ENCODE measurements around the gene RASGRP2. TPM values are rescaled to one million over a fixed set of nuclear protein-coding genes. Genes with fewer than 3 reads are reported as not detected.

Gene RASGRP2
- polyA plus RNA-seq, 3 donors from 2014 or later = 142 to 165 (median 154) TPM

GRCh38 chr11:64758330-64759079 lies 14.6 kb upstream of the RASGRP2 start:
- peak overlapping the region in 1 of 5 donors; percentile 21 for H3K4me3 Mint-ChIP-seq
- no peaks in the 10 kb centered on the region for H3K9me3 Mint-ChIP-seq
- H3K36me3 Mint-ChIP-seq = peaks cover 3 to 7% (median 7%) of the 10 kb centered on the region in 3 donors
- peaks cover 58 to 60% of the 10 kb centered on the region in 2 donors for H3K4me1 Mint-ChIP-seq
- peaks cover 9 to 19% (median 15%) of the 10 kb centered on the region in 3 donors for H3K27me3 Mint-ChIP-seq (ENCODE audit: low read depth in 3 of 3)
- no peak for DNase-seq
- H3K27ac Mint-ChIP-seq = peak overlapping the region in 5 of 6 donors; percentile 45 to 94 (median 64)

DNA sequence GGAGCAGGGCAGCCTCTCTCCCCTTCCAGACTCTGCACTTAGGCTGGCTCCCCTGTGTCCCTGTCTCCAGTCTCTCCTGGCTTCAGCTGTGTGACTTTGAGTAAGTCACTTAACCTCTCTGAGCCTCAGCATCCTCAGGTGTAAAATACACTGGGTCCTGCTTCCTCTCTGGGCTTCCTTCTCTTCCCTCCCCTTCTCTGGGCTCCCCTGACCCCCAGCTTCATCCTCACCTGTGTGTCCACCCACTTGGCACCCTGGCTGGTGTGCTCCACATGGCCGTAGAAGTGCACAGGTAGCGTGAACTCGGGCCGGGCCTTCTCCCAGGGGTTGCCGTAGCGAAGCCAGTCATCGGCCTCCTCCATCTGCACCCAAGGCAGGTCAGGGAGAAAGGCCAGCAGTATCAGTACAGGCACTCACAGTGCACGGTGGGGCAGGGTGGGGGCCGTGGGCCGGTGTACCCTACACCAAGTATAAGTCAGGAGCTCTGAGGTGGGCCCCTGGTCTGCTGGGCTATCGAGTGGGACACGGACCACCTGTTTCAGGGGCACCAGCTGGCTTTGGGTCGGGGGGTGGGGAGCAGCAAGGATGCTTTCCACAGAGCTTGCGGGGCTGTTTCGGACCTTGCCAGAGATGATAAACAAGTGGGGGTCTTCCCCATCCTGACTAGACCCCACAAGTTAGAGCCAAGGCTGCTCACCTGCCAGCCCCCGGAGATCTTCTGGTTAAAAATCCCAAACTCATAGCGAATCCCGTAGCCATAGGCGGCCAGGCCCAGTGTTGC lies 13.8 kb upstream of the RASGRP2 start:
- H3K27me3 Mint-ChIP-seq (ENCODE audit: low read depth in 3 of 3) = peaks cover 10 to 18% (median 12%) of the 10 kb centered on the region in 3 donors
- H3K9me3 Mint-ChIP-seq = no peaks in the 10 kb centered on the region
- H3K4me3 Mint-ChIP-seq = no peak overlapping the region
- no peak for DNase-seq
- peaks cover 50 to 58% of the 10 kb centered on the region in 2 donors for H3K4me1 Mint-ChIP-seq
- H3K27ac Mint-ChIP-seq = peak overlapping the region in 3 of 6 donors; percentile 35 to 65 (median 62)
- H3K36me3 Mint-ChIP-seq = peaks cover 3 to 7% (median 7%) of the 10 kb centered on the region in 3 donors

DNA sequence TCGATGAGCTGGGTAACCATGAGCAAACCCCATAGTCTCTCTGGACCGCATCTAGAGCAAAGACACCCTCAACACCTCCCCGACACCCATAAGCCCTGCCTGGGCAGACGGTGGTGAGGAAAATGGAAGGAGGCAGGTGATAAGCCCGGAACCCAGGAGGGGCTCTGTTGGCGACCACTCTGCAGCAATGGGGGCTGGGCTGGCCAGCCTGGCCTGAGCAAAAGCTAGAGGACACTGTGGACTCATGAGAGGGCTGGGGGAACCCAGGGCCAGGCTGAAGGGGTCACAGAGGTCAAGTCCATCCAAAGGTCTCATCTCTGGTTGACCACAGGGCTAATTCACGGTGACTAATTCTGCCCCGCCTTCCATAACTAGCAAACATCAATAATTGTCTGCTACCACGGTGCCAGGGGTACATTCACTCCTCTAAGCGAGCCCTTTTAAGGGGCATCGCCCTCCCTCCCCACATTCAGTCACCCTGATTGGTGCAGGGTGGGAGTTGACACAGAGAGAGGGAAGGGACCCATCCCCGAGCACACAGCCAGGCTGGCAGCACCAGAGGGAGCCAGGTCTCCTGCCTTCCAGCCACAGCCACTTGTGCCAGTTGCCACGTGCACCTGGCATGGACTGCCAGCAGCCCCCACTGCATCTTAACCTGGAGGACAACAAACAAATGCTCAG lies 11.9 kb upstream of the RASGRP2 start:
- peaks cover 46 to 52% of the 10 kb centered on the region in 2 donors for H3K4me1 Mint-ChIP-seq
- peaks cover 1 to 5% (median 2%) of the 10 kb centered on the region in 3 donors for H3K27me3 Mint-ChIP-seq (ENCODE audit: low read depth in 3 of 3)
- no peak overlapping the region for H3K27ac Mint-ChIP-seq
- H3K36me3 Mint-ChIP-seq = peaks cover 4 to 12% (median 8%) of the 10 kb centered on the region in 3 donors
- H3K9me3 Mint-ChIP-seq = no peaks in the 10 kb centered on the region
- DNase-seq = no peak
- H3K4me3 Mint-ChIP-seq = no peak overlapping the region

DNA sequence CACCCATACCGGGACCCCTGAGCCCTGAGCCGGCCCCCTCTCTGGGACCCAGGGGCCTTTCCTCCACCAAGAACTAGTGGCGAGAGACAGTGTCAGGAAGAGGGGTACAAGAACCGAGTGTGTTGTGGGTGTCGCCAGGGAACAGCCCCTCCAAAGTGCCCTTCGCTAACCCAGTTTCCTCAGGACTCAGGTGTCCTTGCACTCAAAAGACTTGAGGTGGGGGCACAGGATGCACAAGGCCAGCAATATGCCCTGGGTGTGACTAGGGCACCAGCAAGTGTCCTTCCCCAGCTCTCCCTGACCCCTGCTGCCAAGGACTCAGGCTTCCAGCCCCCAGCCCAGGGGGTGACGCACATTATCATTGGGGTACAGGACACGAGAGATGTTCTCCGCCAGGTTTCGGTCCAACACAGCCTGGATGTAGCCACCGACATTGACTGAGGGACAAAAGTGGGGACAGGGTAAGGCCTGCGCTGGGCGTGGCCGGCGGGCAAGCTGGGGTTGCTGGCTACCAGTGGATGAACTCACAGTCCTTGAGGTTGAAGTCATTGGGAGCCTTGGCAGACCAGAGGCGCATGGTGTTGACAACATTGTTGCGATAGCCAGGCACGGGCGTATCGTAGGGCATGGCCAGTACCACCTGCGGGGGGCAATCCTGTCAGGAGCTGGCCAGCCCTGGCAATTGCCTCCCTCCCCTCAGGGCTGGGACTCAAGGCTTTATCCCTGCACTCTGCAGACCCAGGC lies 11.1 kb upstream of the RASGRP2 start:
- Mint-ChIP-seq H3K4me3 (no peak overlapping the region), H3K9me3 (no peaks in the 10 kb centered on the region), H3K4me1 (peaks cover 46 to 51% of the 10 kb centered on the region in 2 donors), H3K27ac (no peak overlapping the region), H3K36me3 (peaks cover 4 to 19% (median 15%) of the 10 kb centered on the region in 3 donors), H3K27me3 (ENCODE audit: low read depth in 3 of 3) (peaks cover 0 to 2% (median 2%) of the 10 kb centered on the region in 3 donors)
- DNase-seq = no peak

GRCh38 chr11:64754124-64754918 lies 10.4 kb upstream of the RASGRP2 start:
- no peak for DNase-seq
- no peak overlapping the region for H3K4me3 Mint-ChIP-seq
- peaks cover 0 to 4% (median 2%) of the 10 kb centered on the region in 3 donors for H3K27me3 Mint-ChIP-seq (ENCODE audit: low read depth in 3 of 3)
- no peaks in the 10 kb centered on the region for H3K9me3 Mint-ChIP-seq
- no peak overlapping the region for H3K27ac Mint-ChIP-seq
- peaks cover 4 to 20% (median 15%) of the 10 kb centered on the region in 3 donors for H3K36me3 Mint-ChIP-seq
- peaks cover 42 to 46% of the 10 kb centered on the region in 2 donors for H3K4me1 Mint-ChIP-seq

- no peak overlapping the region for H3K27ac Mint-ChIP-seq
- peaks cover 34 to 38% of the 10 kb centered on the region in 2 donors for H3K4me1 Mint-ChIP-seq
- no peak overlapping the region for H3K4me3 Mint-ChIP-seq
- H3K9me3 Mint-ChIP-seq = no peaks in the 10 kb centered on the region
- H3K27me3 Mint-ChIP-seq (ENCODE audit: low read depth in 3 of 3) = peaks cover 0 to 4% (median 2%) of the 10 kb centered on the region in 3 donors
- DNase-seq = no peak
- H3K36me3 Mint-ChIP-seq = peaks cover 4 to 20% (median 15%) of the 10 kb centered on the region in 3 donors
These were observed 9.6 kb upstream of the RASGRP2 start for GRCh38 chr11:64753380-64754123.

GRCh38 chr11:64753019-64753379 lies 9.1 kb upstream of the RASGRP2 start:
- Mint-ChIP-seq H3K9me3 (no peaks in the 10 kb centered on the region), H3K27me3 (ENCODE audit: low read depth in 3 of 3) (peaks cover 0 to 6% (median 3%) of the 10 kb centered on the region in 3 donors), H3K4me1 (peaks cover 37% of the 10 kb centered on the region in 2 donors), H3K36me3 (peaks cover 4 to 22% (median 15%) of the 10 kb centered on the region in 3 donors), H3K4me3 (no peak overlapping the region), H3K27ac (peak overlapping the region in 1 of 6 donors; percentile 26)
- no peak for DNase-seq

DNA sequence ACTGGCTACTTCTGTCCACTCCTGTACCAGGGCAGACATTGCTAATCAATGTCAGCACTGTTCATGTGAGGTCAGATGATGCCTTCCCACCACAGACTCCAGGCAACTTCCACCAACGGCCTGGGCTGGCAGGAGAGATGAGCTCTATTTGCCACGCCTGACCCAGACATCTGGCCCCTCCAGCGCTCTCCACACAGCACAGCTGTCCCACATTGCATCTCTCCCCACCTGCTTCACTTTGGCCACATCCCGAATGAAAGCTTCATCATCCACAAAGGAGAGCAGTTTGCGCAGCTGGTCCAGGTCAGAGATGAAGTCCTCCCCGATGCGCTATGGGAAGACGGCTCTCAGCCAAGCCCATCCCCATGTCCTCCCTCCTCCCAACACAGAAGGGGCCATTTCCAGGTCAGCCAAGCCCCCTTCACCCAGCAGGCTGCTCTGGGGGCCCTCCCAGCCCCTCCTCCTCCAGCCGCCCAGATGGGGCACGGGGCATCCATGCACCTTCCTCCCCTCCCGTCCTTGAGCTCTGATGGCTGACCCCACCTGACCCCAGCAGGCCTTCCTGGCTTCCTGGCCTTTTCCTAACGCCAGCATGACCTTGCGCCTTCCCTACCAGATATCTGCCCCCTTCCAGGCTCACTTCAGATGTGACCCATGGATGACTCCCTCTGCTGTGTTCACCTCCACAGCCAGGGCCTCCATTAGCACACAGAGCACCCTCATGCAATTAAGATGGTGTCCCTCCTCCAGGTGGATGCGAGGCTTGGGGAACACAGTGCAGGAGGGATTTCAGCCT lies 8.4 kb upstream of the RASGRP2 start:
- Mint-ChIP-seq H3K4me3 (no peak overlapping the region), H3K4me1 (peaks cover 35 to 40% of the 10 kb centered on the region in 2 donors), H3K27me3 (ENCODE audit: low read depth in 3 of 3) (peaks cover 0 to 6% (median 4%) of the 10 kb centered on the region in 3 donors), H3K27ac (peak overlapping the region in 1 of 6 donors; percentile 16), H3K36me3 (peaks cover 4 to 23% (median 15%) of the 10 kb centered on the region in 3 donors), H3K9me3 (no peaks in the 10 kb centered on the region)
- no peak for DNase-seq

- H3K36me3 Mint-ChIP-seq = peaks cover 4 to 23% (median 15%) of the 10 kb centered on the region in 3 donors
- H3K4me1 Mint-ChIP-seq = peaks cover 37 to 44% of the 10 kb centered on the region in 2 donors
- no peaks in the 10 kb centered on the region for H3K9me3 Mint-ChIP-seq
- H3K4me3 Mint-ChIP-seq = no peak overlapping the region
- peaks cover 0 to 6% (median 4%) of the 10 kb centered on the region in 3 donors for H3K27me3 Mint-ChIP-seq (ENCODE audit: low read depth in 3 of 3)
- peak overlapping the region in 2 of 6 donors; percentile 40 to 41 for H3K27ac Mint-ChIP-seq
- no peak for DNase-seq
These were observed 7.6 kb upstream of the RASGRP2 start for GRCh38 chr11:64751580-64751979.

- DNase-seq = no peak
These were observed 7.2 kb upstream of the RASGRP2 start for GRCh38 chr11:64751136-64751535.

DNA sequence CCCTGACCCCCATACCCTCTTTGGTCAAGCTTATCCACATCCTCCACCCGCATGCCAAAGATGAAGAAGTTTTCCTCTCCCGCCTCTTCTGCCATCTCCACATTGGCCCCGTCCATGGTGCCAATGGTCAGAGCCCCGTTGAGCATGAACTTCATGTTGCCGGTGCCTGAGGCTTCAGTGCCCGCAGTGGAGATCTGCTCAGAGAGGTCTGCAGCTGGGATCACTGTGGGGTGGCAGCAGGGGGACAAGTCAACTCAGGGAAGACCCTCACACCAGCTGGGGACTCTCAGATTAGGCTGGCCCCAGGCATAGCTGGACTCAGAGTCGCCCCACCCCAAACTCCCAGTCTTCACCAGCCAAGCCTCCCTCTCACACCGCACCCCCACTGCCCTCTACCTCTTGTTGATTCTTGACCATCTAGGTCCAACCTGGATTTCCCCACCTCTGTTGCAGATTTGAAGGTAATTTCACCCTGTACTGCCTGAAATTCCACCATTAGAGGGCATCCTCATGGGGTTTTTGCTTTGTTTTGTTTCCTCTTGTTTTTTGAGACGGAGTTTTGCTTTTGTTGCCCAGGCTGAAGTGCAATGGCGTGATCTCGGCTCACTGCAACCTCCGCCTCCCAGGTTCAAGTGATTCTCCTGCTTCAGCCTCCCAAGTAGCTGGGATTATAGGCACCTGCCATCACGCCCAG lies 6.6 kb upstream of the RASGRP2 start:
- peaks cover 2 to 9% (median 5%) of the 10 kb centered on the region in 3 donors for H3K27me3 Mint-ChIP-seq (ENCODE audit: low read depth in 3 of 3)
- H3K4me3 Mint-ChIP-seq = no peak overlapping the region
- H3K27ac Mint-ChIP-seq = peak overlapping the region in 4 of 6 donors; percentile 30 to 76 (median 52)
- no peak for DNase-seq
- H3K9me3 Mint-ChIP-seq = no peaks in the 10 kb centered on the region
- peaks cover 46 to 50% of the 10 kb centered on the region in 2 donors for H3K4me1 Mint-ChIP-seq
- H3K36me3 Mint-ChIP-seq = peaks cover 4 to 23% (median 15%) of the 10 kb centered on the region in 3 donors

More at GRCh38 chr11:64751136-64751535, 7.2 kb upstream of the RASGRP2 start:
- H3K27ac Mint-ChIP-seq = peak overlapping the region in 1 of 6 donors; percentile 7
- no peak overlapping the region for H3K4me3 Mint-ChIP-seq
- H3K9me3 Mint-ChIP-seq = no peaks in the 10 kb centered on the region
- peaks cover 0 to 6% (median 4%) of the 10 kb centered on the region in 3 donors for H3K27me3 Mint-ChIP-seq (ENCODE audit: low read depth in 3 of 3)
- H3K36me3 Mint-ChIP-seq = peaks cover 4 to 23% (median 15%) of the 10 kb centered on the region in 3 donors
- H3K4me1 Mint-ChIP-seq = peaks cover 42 to 48% of the 10 kb centered on the region in 2 donors

All from immature natural killer cell (primary cell).